ENCODE results near the gene NUP88.

DNA sequence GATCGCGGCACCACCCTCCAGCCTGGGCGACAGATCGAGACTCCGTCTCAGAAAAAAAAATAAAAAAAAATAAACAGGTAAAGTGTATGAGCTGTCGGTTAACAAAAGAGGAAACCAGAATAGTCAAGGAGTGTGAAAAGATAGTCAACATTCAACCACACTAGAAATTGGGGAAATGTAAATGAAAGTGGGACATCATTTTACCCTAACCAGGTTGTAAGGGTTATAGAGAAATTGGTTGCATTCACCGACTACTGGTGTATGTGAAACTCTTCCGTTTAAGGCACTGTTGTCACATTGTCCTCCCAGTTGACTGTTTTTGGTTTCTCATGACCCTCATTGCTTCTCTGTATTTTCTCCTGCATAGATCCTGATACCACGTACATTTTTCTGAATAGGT is 74.5 kb downstream of the NUP88 start:
- TF ChIP-seq, protein P1, sequence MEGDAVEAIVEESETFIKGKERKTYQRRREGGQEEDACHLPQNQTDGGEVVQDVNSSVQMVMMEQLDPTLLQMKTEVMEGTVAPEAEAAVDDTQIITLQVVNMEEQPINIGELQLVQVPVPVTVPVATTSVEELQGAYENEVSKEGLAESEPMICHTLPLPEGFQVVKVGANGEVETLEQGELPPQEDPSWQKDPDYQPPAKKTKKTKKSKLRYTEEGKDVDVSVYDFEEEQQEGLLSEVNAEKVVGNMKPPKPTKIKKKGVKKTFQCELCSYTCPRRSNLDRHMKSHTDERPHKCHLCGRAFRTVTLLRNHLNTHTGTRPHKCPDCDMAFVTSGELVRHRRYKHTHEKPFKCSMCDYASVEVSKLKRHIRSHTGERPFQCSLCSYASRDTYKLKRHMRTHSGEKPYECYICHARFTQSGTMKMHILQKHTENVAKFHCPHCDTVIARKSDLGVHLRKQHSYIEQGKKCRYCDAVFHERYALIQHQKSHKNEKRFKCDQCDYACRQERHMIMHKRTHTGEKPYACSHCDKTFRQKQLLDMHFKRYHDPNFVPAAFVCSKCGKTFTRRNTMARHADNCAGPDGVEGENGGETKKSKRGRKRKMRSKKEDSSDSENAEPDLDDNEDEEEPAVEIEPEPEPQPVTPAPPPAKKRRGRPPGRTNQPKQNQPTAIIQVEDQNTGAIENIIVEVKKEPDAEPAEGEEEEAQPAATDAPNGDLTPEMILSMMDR (IDR thresholded peaks at IDR 0.05; ENCODE audit: low read depth, low read length, poor library complexity, severe bottlenecking) = no peak
- no peak for TF ChIP-seq EZH2phosphoT487 (IDR thresholded peaks at IDR 0.05; ENCODE audit: borderline replicate concordance, low read length)
